Esophagus squamous epithelium (tissue), 4 donors: ENCODE results near the gene PTAR1.

Source experiments
- CTCF ChIP-seq, 6 experiments: fragments of 450-650 bp in 4 of 6; fragments of 200-600 bp in 2 of 6; sonication (generic) in 2 of 6; IDR thresholded peaks; one replicate each; pipeline ENCODE4 v1.5.1; 2016 to 2019; ENCODE audit warnings: antibody characterized with exemption in 6 of 6, mild to moderate bottlenecking in 4 of 6, moderate library complexity in 4 of 6
- POLR2A ChIP-seq, 4 donors: fragments of 450-650 bp; IDR thresholded peaks; one replicate each; pipeline ENCODE4 v1.6.1; 2017; ENCODE audit warnings: antibody characterized with exemption in 4 of 4, mild to moderate bottlenecking in 4 of 4, moderate library complexity in 3 of 4

GRCh38 chr9:69773258-69773657, 13.4 kb upstream of the PTAR1 start:
- TF ChIP-seq CTCF (IDR thresholded peaks at IDR 0.05) (no peak), POLR2A (IDR thresholded peaks at IDR 0.05) (no peak)
